K562 (cell line): ENCODE measurements around the gene IFI27L2. TPM values are rescaled to one million over a fixed set of nuclear protein-coding genes. Genes with fewer than 3 reads are reported as not detected.

ENCODE experiments used
- ADNP ChIP-seq: fragments of 200-800 bp; sonication (Bioruptor generic); IDR thresholded peaks from 2 replicates; pipeline ENCODE4 v1.6.1; 2016; ENCODE audit warnings: missing genetic modification characterization, missing compliant biosample characterization
- BRF1 ChIP-seq: IDR thresholded peaks from 3 replicates; pipeline ENCODE4 v1.6.1; 2011; ENCODE audit warnings: borderline replicate concordance, mild to moderate bottlenecking; ENCODE audit not compliant: insufficient read length; ENCODE audit errors: extremely low read depth
- CEBPB ChIP-seq: fragments of 450-650 bp; IDR thresholded peaks from 2 replicates; pipeline ENCODE4 v1.6.1; 2016; ENCODE audit warnings: missing genetic modification characterization, missing compliant biosample characterization
- HDGF ChIP-seq: fragments of 450-650 bp; IDR thresholded peaks from 2 replicates; pipeline ENCODE4 v1.6.1; 2016
- KDM1A ChIP-seq, 2 experiments: fragments of 450-650 bp; IDR thresholded peaks; 2 replicates each; pipeline ENCODE4 v1.6.1; 2016; ENCODE audit warnings: mild to moderate bottlenecking in 2 of 2
- LEF1 ChIP-seq: fragments of 450-650 bp; IDR thresholded peaks from 2 replicates; pipeline ENCODE4 v1.6.1; 2016; ENCODE audit warnings: mild to moderate bottlenecking
- RFX1 ChIP-seq: fragments of 450-650 bp; IDR thresholded peaks from 2 replicates; pipeline ENCODE4 v1.6.1; 2016; ENCODE audit warnings: mild to moderate bottlenecking, moderate library complexity
- TEAD2 ChIP-seq: fragments of 450-650 bp; IDR thresholded peaks from 2 replicates; pipeline ENCODE4 v1.6.1; 2016; ENCODE audit warnings: missing genetic modification characterization, control low read depth, missing compliant biosample characterization
- TGIF2 ChIP-seq: sonication (generic); formaldehyde crosslinking; IDR thresholded peaks from 2 replicates; pipeline ENCODE4 v1.8.1; 2022; ENCODE audit warnings: mild to moderate bottlenecking, missing genetic modification reagents, moderate library complexity
- ZFP30 ChIP-seq: fragments of 250-450 bp; sonication (Bioruptor Pico); IDR thresholded peaks from 2 replicates; pipeline ENCODE4 v1.8.0; 2022; ENCODE audit warnings: moderate library complexity, mild to moderate bottlenecking, inconsistent platforms, borderline replicate concordance
- ZFPM2 ChIP-seq: fragments of 250-450 bp; sonication (Bioruptor Pico); IDR thresholded peaks from 2 replicates; pipeline ENCODE4 v1.5.1; 2022; ENCODE audit warnings: mild to moderate bottlenecking
- ZNF217 ChIP-seq: sonication (generic); formaldehyde crosslinking; IDR thresholded peaks from 2 replicates; pipeline ENCODE4 v1.8.0; 2022; ENCODE audit warnings: mild to moderate bottlenecking, missing genetic modification reagents
- polyA plus RNA-seq, 8 experiments: library from polyadenylated mRNA; depleted of rRNA in 4 of 8; stranded (reverse) in 5 of 8; unstranded in 3 of 8; fragments of >200 nt; fragmentation: Nextera tagmentation in 2 of 8; fragmentation: Illumina TruSeq in 1 of 8; extraction: Ambion mirVana in 2 of 8; extraction: Trizol in 1 of 8; gene quantifications; 2 replicates each; pipeline versions ENCODE4 v1.2.1 to v1.2.3, GENCODE V29; 2011 to 2014; ENCODE audit warnings: inconsistent platforms in 1 of 8, missing spikeins in 1 of 8
- total RNA-seq, 7 experiments: library from RNA; depleted of rRNA in 6 of 7; stranded (reverse); fragments of >200 nt in 6 of 7; fragmentation: Illumina TruSeq in 2 of 7; extraction: Trizol in 2 of 7; gene quantifications; 2 replicates each; pipeline versions ENCODE4 v1.2.1 to v1.2.3, GENCODE V29; 2011 to 2021; ENCODE audit warnings: low replicate concordance in 1 of 7
- TF ChIP-seq, protein P1 (sequence below): sonication (generic); formaldehyde crosslinking; IDR thresholded peaks from 2 replicates; pipeline ENCODE4 v1.8.0; 2022; ENCODE audit warnings: mild to moderate bottlenecking, missing genetic modification reagents
- TF ChIP-seq, protein P2 (sequence below), 2 experiments: fragments of 450-650 bp; IDR thresholded peaks; 2 replicates each; pipeline ENCODE4 v1.6.1; 2018; ENCODE audit warnings: mild to moderate bottlenecking in 2 of 2, low read depth in 1 of 2; ENCODE audit not compliant: partially characterized antibody in 2 of 2
- TF ChIP-seq, protein P3 (sequence below): fragments of 200-400 bp; formaldehyde crosslinking; IDR thresholded peaks from 2 replicates; pipeline ENCODE4 v1.6.1; 2017; ENCODE audit warnings: mild to moderate bottlenecking, low read depth, low read length, moderate library complexity
- TF ChIP-seq, protein P4 (sequence below): fragments of 250-450 bp; sonication (Bioruptor Pico); IDR thresholded peaks from 2 replicates; pipeline ENCODE4 v1.5.0; 2022; ENCODE audit warnings: mild to moderate bottlenecking

The IFI27L2 gene
- total and polyA plus RNA-seq, 9 of the 15 experiments (the other 6 are each of a cell fraction or from before 2014, with no cell fraction given), result 1.0 to 9.3 (median 4.1) TPM

DNA sequence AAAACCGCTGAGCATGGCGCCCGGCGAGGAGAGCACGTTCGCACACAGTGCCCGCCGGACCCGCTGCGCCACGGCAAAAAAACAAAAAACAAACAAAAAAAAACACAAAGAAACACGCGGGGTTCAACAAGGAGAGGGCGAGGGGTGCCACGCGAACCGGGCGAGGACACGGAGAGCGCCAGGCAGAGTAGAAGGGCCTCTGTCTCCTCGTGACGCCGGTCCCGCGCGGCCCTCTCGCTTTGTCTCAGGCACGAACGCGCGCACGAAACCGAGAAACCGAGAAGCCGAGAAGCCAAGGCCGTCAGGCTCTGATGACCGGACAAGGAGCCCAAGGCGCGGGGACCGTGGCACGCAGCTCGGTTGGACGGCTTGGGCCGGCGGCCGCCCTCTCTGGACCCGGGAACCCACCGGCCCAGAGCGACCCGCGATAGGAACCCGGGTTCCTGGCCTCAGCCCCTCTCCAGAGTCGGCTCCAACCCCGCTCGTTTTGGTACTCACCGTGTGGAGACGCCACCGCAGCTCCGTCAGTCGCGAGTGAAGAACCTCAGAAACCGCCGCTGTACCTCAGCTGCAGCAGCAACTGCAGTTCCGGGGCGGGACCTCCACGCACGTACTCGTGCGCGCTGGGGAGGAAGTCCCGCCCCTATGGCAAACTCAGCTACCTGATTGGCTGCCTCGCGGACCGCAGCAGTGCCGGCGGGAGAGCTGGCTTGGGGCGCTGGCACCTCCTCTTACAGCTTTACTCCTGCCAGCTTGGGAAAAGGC, 48.6 kb downstream of the IFI27L2 start, which contains the start of the genes DDX24 and IFI27L1 (continued):
- TF ChIP-seq, protein P1, sequence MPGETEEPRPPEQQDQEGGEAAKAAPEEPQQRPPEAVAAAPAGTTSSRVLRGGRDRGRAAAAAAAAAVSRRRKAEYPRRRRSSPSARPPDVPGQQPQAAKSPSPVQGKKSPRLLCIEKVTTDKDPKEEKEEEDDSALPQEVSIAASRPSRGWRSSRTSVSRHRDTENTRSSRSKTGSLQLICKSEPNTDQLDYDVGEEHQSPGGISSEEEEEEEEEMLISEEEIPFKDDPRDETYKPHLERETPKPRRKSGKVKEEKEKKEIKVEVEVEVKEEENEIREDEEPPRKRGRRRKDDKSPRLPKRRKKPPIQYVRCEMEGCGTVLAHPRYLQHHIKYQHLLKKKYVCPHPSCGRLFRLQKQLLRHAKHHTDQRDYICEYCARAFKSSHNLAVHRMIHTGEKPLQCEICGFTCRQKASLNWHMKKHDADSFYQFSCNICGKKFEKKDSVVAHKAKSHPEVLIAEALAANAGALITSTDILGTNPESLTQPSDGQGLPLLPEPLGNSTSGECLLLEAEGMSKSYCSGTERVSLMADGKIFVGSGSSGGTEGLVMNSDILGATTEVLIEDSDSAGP (CRISPR knock-in tag), result no peak
- TF ChIP-seq BRF1 (no peak), KDM1A (IDR thresholded peaks at IDR 0.05) (no peak), LEF1 (no peak), ZNF217 (CRISPR knock-in tag) (no peak), HDGF (no peak), ZFPM2 (no peak), CEBPB (tag) (no peak), RFX1 (no peak), ZFP30 (CRISPR knock-in tag) (no peak), ADNP (tag) (no peak), TEAD2 (tag) (no peak), TGIF2 (CRISPR knock-in tag) (no peak)
- TF ChIP-seq, protein P2, sequence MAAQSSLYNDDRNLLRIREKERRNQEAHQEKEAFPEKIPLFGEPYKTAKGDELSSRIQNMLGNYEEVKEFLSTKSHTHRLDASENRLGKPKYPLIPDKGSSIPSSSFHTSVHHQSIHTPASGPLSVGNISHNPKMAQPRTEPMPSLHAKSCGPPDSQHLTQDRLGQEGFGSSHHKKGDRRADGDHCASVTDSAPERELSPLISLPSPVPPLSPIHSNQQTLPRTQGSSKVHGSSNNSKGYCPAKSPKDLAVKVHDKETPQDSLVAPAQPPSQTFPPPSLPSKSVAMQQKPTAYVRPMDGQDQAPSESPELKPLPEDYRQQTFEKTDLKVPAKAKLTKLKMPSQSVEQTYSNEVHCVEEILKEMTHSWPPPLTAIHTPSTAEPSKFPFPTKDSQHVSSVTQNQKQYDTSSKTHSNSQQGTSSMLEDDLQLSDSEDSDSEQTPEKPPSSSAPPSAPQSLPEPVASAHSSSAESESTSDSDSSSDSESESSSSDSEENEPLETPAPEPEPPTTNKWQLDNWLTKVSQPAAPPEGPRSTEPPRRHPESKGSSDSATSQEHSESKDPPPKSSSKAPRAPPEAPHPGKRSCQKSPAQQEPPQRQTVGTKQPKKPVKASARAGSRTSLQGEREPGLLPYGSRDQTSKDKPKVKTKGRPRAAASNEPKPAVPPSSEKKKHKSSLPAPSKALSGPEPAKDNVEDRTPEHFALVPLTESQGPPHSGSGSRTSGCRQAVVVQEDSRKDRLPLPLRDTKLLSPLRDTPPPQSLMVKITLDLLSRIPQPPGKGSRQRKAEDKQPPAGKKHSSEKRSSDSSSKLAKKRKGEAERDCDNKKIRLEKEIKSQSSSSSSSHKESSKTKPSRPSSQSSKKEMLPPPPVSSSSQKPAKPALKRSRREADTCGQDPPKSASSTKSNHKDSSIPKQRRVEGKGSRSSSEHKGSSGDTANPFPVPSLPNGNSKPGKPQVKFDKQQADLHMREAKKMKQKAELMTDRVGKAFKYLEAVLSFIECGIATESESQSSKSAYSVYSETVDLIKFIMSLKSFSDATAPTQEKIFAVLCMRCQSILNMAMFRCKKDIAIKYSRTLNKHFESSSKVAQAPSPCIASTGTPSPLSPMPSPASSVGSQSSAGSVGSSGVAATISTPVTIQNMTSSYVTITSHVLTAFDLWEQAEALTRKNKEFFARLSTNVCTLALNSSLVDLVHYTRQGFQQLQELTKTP (IDR thresholded peaks at IDR 0.05; ENCODE audit: low read depth in 1 of 2, partially characterized antibody in 2 of 2), result no peak
- TF ChIP-seq, protein P3, sequence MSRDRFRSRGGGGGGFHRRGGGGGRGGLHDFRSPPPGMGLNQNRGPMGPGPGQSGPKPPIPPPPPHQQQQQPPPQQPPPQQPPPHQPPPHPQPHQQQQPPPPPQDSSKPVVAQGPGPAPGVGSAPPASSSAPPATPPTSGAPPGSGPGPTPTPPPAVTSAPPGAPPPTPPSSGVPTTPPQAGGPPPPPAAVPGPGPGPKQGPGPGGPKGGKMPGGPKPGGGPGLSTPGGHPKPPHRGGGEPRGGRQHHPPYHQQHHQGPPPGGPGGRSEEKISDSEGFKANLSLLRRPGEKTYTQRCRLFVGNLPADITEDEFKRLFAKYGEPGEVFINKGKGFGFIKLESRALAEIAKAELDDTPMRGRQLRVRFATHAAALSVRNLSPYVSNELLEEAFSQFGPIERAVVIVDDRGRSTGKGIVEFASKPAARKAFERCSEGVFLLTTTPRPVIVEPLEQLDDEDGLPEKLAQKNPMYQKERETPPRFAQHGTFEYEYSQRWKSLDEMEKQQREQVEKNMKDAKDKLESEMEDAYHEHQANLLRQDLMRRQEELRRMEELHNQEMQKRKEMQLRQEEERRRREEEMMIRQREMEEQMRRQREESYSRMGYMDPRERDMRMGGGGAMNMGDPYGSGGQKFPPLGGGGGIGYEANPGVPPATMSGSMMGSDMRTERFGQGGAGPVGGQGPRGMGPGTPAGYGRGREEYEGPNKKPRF, result no peak
- TF ChIP-seq, protein P4, sequence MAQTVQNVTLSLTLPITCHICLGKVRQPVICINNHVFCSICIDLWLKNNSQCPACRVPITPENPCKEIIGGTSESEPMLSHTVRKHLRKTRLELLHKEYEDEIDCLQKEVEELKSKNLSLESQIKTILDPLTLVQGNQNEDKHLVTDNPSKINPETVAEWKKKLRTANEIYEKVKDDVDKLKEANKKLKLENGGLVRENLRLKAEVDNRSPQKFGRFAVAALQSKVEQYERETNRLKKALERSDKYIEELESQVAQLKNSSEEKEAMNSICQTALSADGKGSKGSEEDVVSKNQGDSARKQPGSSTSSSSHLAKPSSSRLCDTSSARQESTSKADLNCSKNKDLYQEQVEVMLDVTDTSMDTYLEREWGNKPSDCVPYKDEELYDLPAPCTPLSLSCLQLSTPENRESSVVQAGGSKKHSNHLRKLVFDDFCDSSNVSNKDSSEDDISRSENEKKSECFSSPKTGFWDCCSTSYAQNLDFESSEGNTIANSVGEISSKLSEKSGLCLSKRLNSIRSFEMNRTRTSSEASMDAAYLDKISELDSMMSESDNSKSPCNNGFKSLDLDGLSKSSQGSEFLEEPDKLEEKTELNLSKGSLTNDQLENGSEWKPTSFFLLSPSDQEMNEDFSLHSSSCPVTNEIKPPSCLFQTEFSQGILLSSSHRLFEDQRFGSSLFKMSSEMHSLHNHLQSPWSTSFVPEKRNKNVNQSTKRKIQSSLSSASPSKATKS (CRISPR knock-in tag), result no peak
